WTC11 (cell line): ENCODE results near the gene AMIGO1.

ENCODE experiments used
- ATF2 ChIP-seq: sonication (generic); formaldehyde crosslinking; IDR thresholded peaks from 2 replicates; pipeline ENCODE4 v1.8.1; 2022; ENCODE audit warnings: low read depth, missing genetic modification reagents, borderline replicate concordance
- CREM ChIP-seq: sonication (generic); formaldehyde crosslinking; IDR thresholded peaks from 2 replicates; pipeline ENCODE4 v1.8.1; 2022; ENCODE audit warnings: mild to moderate bottlenecking, missing genetic modification reagents, moderate library complexity
- CTCF ChIP-seq: fragments of 200-600 bp; IDR thresholded peaks from 2 replicates; pipeline ENCODE4 v1.8.0; 2022; ENCODE audit warnings: antibody characterized with exemption
- FOXK1 ChIP-seq: sonication (generic); formaldehyde crosslinking; IDR thresholded peaks from 2 replicates; pipeline ENCODE4 v1.8.0; 2022; ENCODE audit warnings: mild to moderate bottlenecking, moderate library complexity, missing genetic modification reagents
- IRF2 ChIP-seq: sonication (generic); formaldehyde crosslinking; IDR thresholded peaks from 2 replicates; pipeline ENCODE4 v1.8.0; 2022; ENCODE audit warnings: low read depth, missing genetic modification reagents, borderline replicate concordance
- MXD4 ChIP-seq: fragments of 250-450 bp; sonication (Bioruptor Pico); IDR thresholded peaks from 2 replicates; pipeline ENCODE4 v1.8.0; 2021; ENCODE audit warnings: mild to moderate bottlenecking, moderate library complexity, borderline replicate concordance

GRCh38 chr1:109484519-109484975, 25.0 kb downstream of the AMIGO1 start:
- TF ChIP-seq FOXK1 (CRISPR knock-in tag) (0 out of 2 replicates have a peak, but pooled peaks have one; percentile 9), IRF2 (CRISPR knock-in tag) (no peak), CTCF (no peak), ATF2 (CRISPR knock-in tag) (no peak), CREM (CRISPR knock-in tag) (no peak), MXD4 (no peak)
